K562 (cell line): ENCODE measurements around the gene ELMO1. TPM values are rescaled to one million over a fixed set of nuclear protein-coding genes. Genes with fewer than 3 reads are reported as not detected.

ENCODE experiments used
- ATAC-seq: fragments of 200-7000 bp; cut with Tn5 transposase; 3 replicates; pipeline ENCODE4 v1.9.1; 2020; ENCODE audit warnings: moderate library complexity
- BruUV-seq: library from RNA; stranded (reverse); fragments of 400-500 nt; replicated peaks from 2 replicates; lab custom pipeline; 2021; lab: Mats Ljungman, UMichigan
- CTCF ChIA-PET: fragments of 300-600 bp; formaldehyde crosslinking; extraction: SDS; loops from one replicate; lab custom pipeline; 2021; ENCODE audit warnings: low intra/inter-chr PET ratio; lab: Yijun Ruan, JAX
- POLR2A ChIA-PET: fragments of 300-600, 350-650 bp; sonication (Branson Sonifier 250); formaldehyde crosslinking; extraction: SDS; loops from one replicate; lab custom pipeline; 2021; ENCODE audit warnings: antibody characterized with exemption, inconsistent platforms; lab: Yijun Ruan, JAX
- DNase-seq, 4 experiments: peaks; one replicate each; pipeline versions ENCODE4 v3.0.0 to v3.0.0-alpha.2; 2011 to 2018; ENCODE audit warnings: low spot score in 3 of 4, mixed read lengths in 3 of 4; ENCODE audit errors: extremely low read depth in 1 of 4
- FAIRE-seq: peaks from 2 replicates; lab custom pipeline; 2011; peaks lifted over from hg19 to GRCh38; lab: Jason Lieb, UNC
- H2AFZ ChIP-seq: 2 replicates; pipeline ENCODE4 v1.6.0; 2011; ENCODE audit warnings: low read depth, low read length, control low read depth, inconsistent platforms
- H3K27ac ChIP-seq: fragments of 200-600 bp; 3 replicates; pipeline ENCODE4 v1.8.0; 2011; ENCODE audit warnings: low read depth, mild to moderate bottlenecking, control low read depth, inconsistent platforms, low read length, moderate library complexity, mixed read lengths; ENCODE audit errors: extremely low read depth
- H3K27me3 ChIP-seq, 2 experiments: fragments of 300-600 bp in 1 of 2; 2 replicates in 1 of 2; 3 replicates in 1 of 2; pipeline versions ENCODE4 v1.6.0 to v1.8.0; 2011; ENCODE audit warnings: inconsistent platforms in 2 of 2, low read length in 2 of 2, mild to moderate bottlenecking in 1 of 2, mixed read lengths in 1 of 2, moderate library complexity in 1 of 2; ENCODE audit not compliant: control insufficient read depth in 2 of 2, insufficient read depth in 2 of 2
- H3K36me3 ChIP-seq: fragments of 300-600 bp; 3 replicates; pipeline ENCODE4 v1.8.0; 2011; ENCODE audit warnings: mild to moderate bottlenecking, low read length, inconsistent platforms; ENCODE audit not compliant: control insufficient read depth, insufficient read depth
- H3K4me1 ChIP-seq, 2 experiments: fragments of 200-600 bp in 1 of 2; replicated peaks in 1 of 2; 2 replicates in 1 of 2; 3 replicates in 1 of 2; pipeline versions ENCODE4 v1.5.1 to v1.8.0; 2011; ENCODE audit warnings: inconsistent platforms in 2 of 2, low read length in 2 of 2, mild to moderate bottlenecking in 1 of 2, mixed read lengths in 1 of 2, moderate library complexity in 1 of 2; ENCODE audit not compliant: control insufficient read depth in 2 of 2, insufficient read depth in 2 of 2
- H3K4me2 ChIP-seq: 2 replicates; pipeline ENCODE4 v1.6.1; 2011; ENCODE audit warnings: low read length, control low read depth, inconsistent platforms, mixed read lengths; ENCODE audit not compliant: insufficient read depth
- H3K4me3 ChIP-seq: fragments of 200-600 bp; sonication (generic), shearing (Covaris generic); 2 replicates; pipeline ENCODE4 v1.5.1; 2016; ENCODE audit warnings: control low read depth, inconsistent platforms
- H3K79me2 ChIP-seq: fragments of 200-600 bp; 3 replicates; pipeline ENCODE4 v1.8.0; 2011; ENCODE audit warnings: low read length, inconsistent platforms; ENCODE audit not compliant: control insufficient read depth, insufficient read depth
- H3K9ac ChIP-seq, 2 experiments: 2 replicates each; pipeline versions ENCODE4 v1.6.0 to v1.6.1; 2011; ENCODE audit warnings: low read depth in 2 of 2, low read length in 2 of 2, control low read depth in 1 of 2, inconsistent platforms in 1 of 2, mild to moderate bottlenecking in 1 of 2, mixed read lengths in 1 of 2; ENCODE audit not compliant: insufficient read depth in 1 of 2
- H3K9me1 ChIP-seq: one replicate; pipeline ENCODE4 v1.6.0; 2011; ENCODE audit warnings: inconsistent platforms, mild to moderate bottlenecking, low read length, moderate library complexity; ENCODE audit not compliant: control insufficient read depth, insufficient read depth
- H3K9me3 ChIP-seq: replicated peaks from 2 replicates; pipeline ENCODE4 v1.5.1; 2011; ENCODE audit warnings: low read depth, low read length, inconsistent platforms; ENCODE audit not compliant: control insufficient read depth, insufficient read depth
- H4K20me1 ChIP-seq: replicated peaks from 2 replicates; pipeline ENCODE4 v1.6.1; 2011; ENCODE audit warnings: low read length, inconsistent platforms, mixed read lengths; ENCODE audit not compliant: control insufficient read depth, insufficient read depth
- BHLHE40 ChIP-seq: IDR thresholded peaks from 2 replicates; pipeline ENCODE4 v1.6.1; 2011; ENCODE audit warnings: low read length, improper control_type of control experiment
- CBX1 ChIP-seq: sonication (generic); IDR thresholded peaks from 2 replicates; pipeline ENCODE4 v1.6.1; 2016; ENCODE audit warnings: antibody characterized with exemption, low read depth, mild to moderate bottlenecking
- CEBPZ ChIP-seq: fragments of 150-350 bp; IDR thresholded peaks from 2 replicates; pipeline ENCODE4 v1.6.1; 2014; ENCODE audit warnings: low read depth, mild to moderate bottlenecking, low read length, borderline replicate concordance
- ETV1 ChIP-seq: fragments of 450-650 bp; conservative IDR thresholded peaks from 2 replicates; pipeline ENCODE4 v1.6.1; 2016; ENCODE audit warnings: missing genetic modification characterization, control low read depth, low read depth, missing compliant biosample characterization
- HDAC1 ChIP-seq, 2 experiments: fragments of 450-650 bp; IDR thresholded peaks; 2 replicates each; pipeline ENCODE4 v1.6.1; 2016 to 2017; ENCODE audit warnings: inconsistent platforms in 1 of 2, mild to moderate bottlenecking in 1 of 2, moderate library complexity in 1 of 2
- KDM4B ChIP-seq, 2 experiments: fragments of 450-650 bp in 1 of 2; sonication (generic) in 1 of 2; IDR thresholded peaks; 2 replicates each; pipeline ENCODE4 v1.6.1; 2016 to 2017; ENCODE audit warnings: borderline replicate concordance in 2 of 2, antibody characterized with exemption in 1 of 2, low read depth in 1 of 2, mild to moderate bottlenecking in 1 of 2
- PHTF2 ChIP-seq: fragments of 250-450 bp; sonication (Bioruptor Pico); IDR thresholded peaks from 2 replicates; pipeline ENCODE4 v1.5.0; 2021; ENCODE audit warnings: mild to moderate bottlenecking
- PPARD ChIP-seq: fragments of 250-450 bp; sonication (Bioruptor Pico); IDR thresholded peaks from 2 replicates; pipeline ENCODE4 v1.8.0; 2022; ENCODE audit warnings: inconsistent platforms, mild to moderate bottlenecking, moderate library complexity
- RBM15 ChIP-seq: fragments of 200-400 bp; formaldehyde crosslinking; IDR thresholded peaks from 2 replicates; pipeline ENCODE4 v1.6.1; 2018; ENCODE audit warnings: mild to moderate bottlenecking, low read length, moderate library complexity; ENCODE audit not compliant: insufficient read depth
- ZFPM2 ChIP-seq: fragments of 250-450 bp; sonication (Bioruptor Pico); IDR thresholded peaks from 2 replicates; pipeline ENCODE4 v1.5.1; 2022; ENCODE audit warnings: mild to moderate bottlenecking
- ZNF133 ChIP-seq: fragments of 250-450 bp; sonication (Bioruptor Pico); IDR thresholded peaks from 2 replicates; pipeline ENCODE4 v1.4.0; 2020; ENCODE audit warnings: mild to moderate bottlenecking
- ZNF696 ChIP-seq: fragments of 250-450 bp; sonication (Bioruptor Pico); conservative IDR thresholded peaks from 2 replicates; pipeline ENCODE4 v1.4.0; 2020; ENCODE audit warnings: mild to moderate bottlenecking, moderate library complexity
- ZNF77 ChIP-seq: fragments of 250-450 bp; sonication (Bioruptor Pico); IDR thresholded peaks from 2 replicates; pipeline ENCODE4 v1.5.0; 2020
- WGBS: fragments of 100-300 bp; shearing (Covaris generic); methylation state at CpG from one replicate; pipeline ENCODE4 v1.1.6; 2016; ENCODE audit warnings: low coverage, mixed read lengths; ENCODE audit not compliant: insufficient coverage; ENCODE audit errors: missing lambda C conversion rate; 5-methylcytosine and 5-hydroxymethylcytosine counted together
- in situ Hi-C: fragments of 300-500 bp; cut with MboI; formaldehyde crosslinking; loops from 4 replicates; pipeline ENCODE4 v1.15.0; 2018; ENCODE audit warnings: inconsistent platforms, mixed read lengths
- intact Hi-C: fragments of 100-400 bp; cut with micrococcal nuclease; formaldehyde crosslinking; loops from 2 replicates; pipeline ENCODE4 v1.14.2; 2022
- polyA plus RNA-seq, 8 experiments: library from polyadenylated mRNA; depleted of rRNA in 4 of 8; stranded (reverse) in 5 of 8; unstranded in 3 of 8; fragments of >200 nt; fragmentation: Nextera tagmentation in 2 of 8; fragmentation: Illumina TruSeq in 1 of 8; extraction: Ambion mirVana in 2 of 8; extraction: Trizol in 1 of 8; gene quantifications; 2 replicates each; pipeline versions ENCODE4 v1.2.1 to v1.2.3, GENCODE V29; 2011 to 2014; ENCODE audit warnings: inconsistent platforms in 1 of 8, missing spikeins in 1 of 8
- total RNA-seq, 7 experiments: library from RNA; depleted of rRNA in 6 of 7; stranded (reverse); fragments of >200 nt in 6 of 7; fragmentation: Illumina TruSeq in 2 of 7; extraction: Trizol in 2 of 7; gene quantifications; 2 replicates each; pipeline versions ENCODE4 v1.2.1 to v1.2.3, GENCODE V29; 2011 to 2021; ENCODE audit warnings: low replicate concordance in 1 of 7

Gene ELMO1
- total and polyA plus RNA-seq, 9 of the 15 experiments (the other 6 are each of a cell fraction or from before 2014, with no cell fraction given) = 0.36 to 7.2 (median 3.6) TPM

DNA sequence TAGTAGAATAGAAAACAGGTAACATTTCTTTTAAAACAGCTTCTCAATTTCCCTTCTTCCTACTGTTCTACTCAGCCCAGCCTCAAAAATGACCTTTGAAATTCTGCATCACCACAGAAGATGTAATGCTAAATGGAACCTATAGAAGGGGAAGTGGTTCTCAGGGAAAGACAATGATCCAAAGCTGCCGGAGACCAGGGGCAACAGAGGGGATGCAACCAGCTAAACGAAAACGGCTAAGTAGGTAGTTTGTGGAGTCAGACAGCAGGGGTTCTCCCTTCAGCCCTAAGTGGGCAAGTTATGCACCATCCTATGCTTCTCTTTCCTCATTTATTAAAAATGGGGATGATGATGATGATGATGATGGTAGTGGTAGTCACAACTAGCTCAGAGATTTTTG is 214.3 kb downstream of the ELMO1 start:
- H3K4me2 ChIP-seq = no peak overlapping the region
- in situ Hi-C loops (loop anchor here (25.0 kb wide), 1 partner anchor 603 kb away; the partner anchor contains the start of gene NME8), intact Hi-C loops (loop anchor here (10.0 kb wide), 1 partner anchor 600 kb away; no protein-coding TSS in a partner anchor)
- H4K20me1 ChIP-seq = no peaks in the 10 kb centered on the region
- no peaks in the 10 kb centered on the region for H3K79me2 ChIP-seq
- H3K27me3 ChIP-seq = peaks cover 0 to 4% of the 10 kb centered on the region in 2 experiments; a peak in 2 of 5 replicates
- H2AFZ ChIP-seq = no peak overlapping the region
- BruUV-seq = no TSS peak
- no peak for ATAC-seq
- H3K36me3 ChIP-seq = no peaks in the 10 kb centered on the region
- 0% methylated on average over 3 of the region's 3 CpGs for WGBS
- CTCF ChIA-PET = no interaction called here
- DNase-seq = no peak
- H3K9ac ChIP-seq = no peak overlapping the region
- no peak for FAIRE-seq
- H3K9me1 ChIP-seq = no peaks in the 10 kb centered on the region
- no peak for TF ChIP-seq ZNF133 (CRISPR knock-in tag)
- H3K4me3 ChIP-seq = no peak overlapping the region
- no peaks in the 10 kb centered on the region for H3K4me1 ChIP-seq
- H3K9me3 ChIP-seq = no peaks in the 10 kb centered on the region
- H3K27ac ChIP-seq = no peak overlapping the region
- POLR2A ChIA-PET = interaction anchor here (0.6 kb wide), 1 partner anchor 14 kb away, joined by 3 read pairs; no protein-coding TSS in a partner anchor

DNA sequence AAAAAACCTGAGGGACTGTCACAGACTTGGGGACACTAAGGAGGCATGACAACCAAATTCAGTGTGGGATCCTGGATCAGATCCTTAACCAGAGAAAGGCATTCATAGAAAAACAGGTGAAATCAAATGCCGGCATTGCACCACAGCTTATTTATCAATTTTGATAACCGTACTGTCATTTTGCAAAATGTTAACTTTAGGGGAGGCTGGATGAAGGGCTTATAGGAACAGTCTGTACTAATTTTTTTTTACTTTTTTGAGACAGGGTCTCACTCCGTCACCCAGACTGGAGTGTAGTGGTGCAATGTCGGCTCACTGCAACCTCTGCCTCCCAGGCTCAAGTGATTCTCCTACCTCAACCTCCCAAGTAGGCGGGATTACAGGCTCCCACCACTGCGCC is 217.1 kb downstream of the ELMO1 start:
- Histone ChIP-seq H3K36me3 (no peaks in the 10 kb centered on the region), H3K27ac (no peak overlapping the region), H3K9ac (no peak overlapping the region), H3K79me2 (no peaks in the 10 kb centered on the region), H3K27me3 (peaks cover 0 to 4% of the 10 kb centered on the region in 2 experiments; a peak in 2 of 5 replicates), H3K4me2 (no peak overlapping the region), H4K20me1 (no peaks in the 10 kb centered on the region), H2AFZ (no peak overlapping the region), H3K4me3 (no peak overlapping the region), H3K9me3 (no peaks in the 10 kb centered on the region), H3K4me1 (no peaks in the 10 kb centered on the region), H3K9me1 (no peaks in the 10 kb centered on the region)
- intact Hi-C loops = loop anchor here (10.0 kb wide), 1 partner anchor 603 kb away; no protein-coding TSS in a partner anchor
- CTCF ChIA-PET = no interaction called here
- ATAC-seq (no peak), DNase-seq (no peak), FAIRE-seq (no peak)
- in situ Hi-C loops = loop anchor here (25.0 kb wide), 1 partner anchor 606 kb away; the partner anchor contains the start of gene NME8
- 15% methylated on average over 6 of the region's 6 CpGs for WGBS
- POLR2A ChIA-PET = no interaction called here
- no TSS peak for BruUV-seq
- TF ChIP-seq BHLHE40 = no peak
- TF ChIP-seq CBX1 = no peak
- TF ChIP-seq ZNF77 (CRISPR knock-in tag) = no peak
- TF ChIP-seq ETV1 (tag) = no peak
- no peak for TF ChIP-seq HDAC1 (IDR thresholded peaks at IDR 0.05)
- TF ChIP-seq ZFPM2 (CRISPR knock-in tag) = no peak
- TF ChIP-seq RBM15 = no peak
- TF ChIP-seq PPARD = no peak
- no peak for TF ChIP-seq ZNF696 (CRISPR knock-in tag)
- no peak for TF ChIP-seq CEBPZ
- TF ChIP-seq KDM4B (IDR thresholded peaks at IDR 0.05; ENCODE audit: borderline replicate concordance in 2 of 2, low read depth in 1 of 2) = no peak
- TF ChIP-seq PHTF2 (CRISPR knock-in tag) = no peak
